Prostate gland (tissue), 2 donors: ENCODE measurements around the gene GALNT11.

Experiments used
- POLR2AphosphoS5 ChIP-seq: sonication (generic); formaldehyde crosslinking; IDR thresholded peaks from one replicate; pipeline ENCODE4 v1.6.1; 2017; ENCODE audit warnings: antibody characterized with exemption
- TF ChIP-seq, protein P1 (sequence below), 4 experiments: fragments of 200-600 bp in 2 of 4; fragments of 450-650 bp in 2 of 4; sonication (generic) in 2 of 4; IDR thresholded peaks; 1 replicate in 3 of 4; 2 replicates in 1 of 4; pipeline ENCODE4 v1.5.1; 2016 to 2019; ENCODE audit warnings: antibody characterized with exemption in 4 of 4, mild to moderate bottlenecking in 2 of 4, moderate library complexity in 2 of 4

DNA sequence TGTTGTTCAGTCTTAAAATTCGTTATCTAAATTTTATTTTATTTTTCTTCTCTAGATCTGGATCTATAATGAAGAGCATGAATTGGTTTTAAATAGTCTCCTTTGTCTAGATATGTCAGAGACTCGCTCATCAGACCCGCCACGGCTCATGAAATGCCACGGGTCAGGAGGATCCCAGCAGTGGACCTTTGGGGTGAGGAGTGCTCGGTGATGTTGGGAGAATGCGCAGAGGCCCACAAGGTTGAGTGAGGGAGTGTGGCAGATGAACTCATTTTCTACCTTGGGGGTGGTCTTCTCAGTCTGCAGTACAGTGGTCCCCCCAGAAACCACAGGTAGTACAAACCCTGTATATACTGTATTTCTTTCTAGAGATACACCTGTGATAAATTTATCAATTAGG, 95.3 kb downstream of the GALNT11 start:
- TF ChIP-seq, protein P1, sequence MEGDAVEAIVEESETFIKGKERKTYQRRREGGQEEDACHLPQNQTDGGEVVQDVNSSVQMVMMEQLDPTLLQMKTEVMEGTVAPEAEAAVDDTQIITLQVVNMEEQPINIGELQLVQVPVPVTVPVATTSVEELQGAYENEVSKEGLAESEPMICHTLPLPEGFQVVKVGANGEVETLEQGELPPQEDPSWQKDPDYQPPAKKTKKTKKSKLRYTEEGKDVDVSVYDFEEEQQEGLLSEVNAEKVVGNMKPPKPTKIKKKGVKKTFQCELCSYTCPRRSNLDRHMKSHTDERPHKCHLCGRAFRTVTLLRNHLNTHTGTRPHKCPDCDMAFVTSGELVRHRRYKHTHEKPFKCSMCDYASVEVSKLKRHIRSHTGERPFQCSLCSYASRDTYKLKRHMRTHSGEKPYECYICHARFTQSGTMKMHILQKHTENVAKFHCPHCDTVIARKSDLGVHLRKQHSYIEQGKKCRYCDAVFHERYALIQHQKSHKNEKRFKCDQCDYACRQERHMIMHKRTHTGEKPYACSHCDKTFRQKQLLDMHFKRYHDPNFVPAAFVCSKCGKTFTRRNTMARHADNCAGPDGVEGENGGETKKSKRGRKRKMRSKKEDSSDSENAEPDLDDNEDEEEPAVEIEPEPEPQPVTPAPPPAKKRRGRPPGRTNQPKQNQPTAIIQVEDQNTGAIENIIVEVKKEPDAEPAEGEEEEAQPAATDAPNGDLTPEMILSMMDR (IDR thresholded peaks at IDR 0.05) = no peak
- no peak for TF ChIP-seq POLR2AphosphoS5
